DMS53 (cell line): ENCODE results near the gene NKAPL.

Experiments
- DNase-seq: peaks from one replicate; lab custom pipeline; 2025; lab: John Stamatoyannopoulos, UW

Gene NKAPL

GRCh38 chr6:28245206-28245941, 13.7 kb upstream of the NKAPL start:
- no peak for DNase-seq

GRCh38 chr6:28248916-28249315, 10.2 kb upstream of the NKAPL start:
- DNase-seq = no peak

- no peak for DNase-seq
These were observed 8.3 kb upstream of the NKAPL start for GRCh38 chr6:28250747-28251146.

GRCh38 chr6:28251661-28252008, 7.5 kb upstream of the NKAPL start:
- peak; percentile 63 for DNase-seq

- peak; percentile 96 for DNase-seq
These were observed 6.8 kb upstream of the NKAPL start, which contains the start of gene ZKSCAN4 for GRCh38 chr6:28252009-28252975. ZKSCAN4 (minus strand) TSS chr6:28252269; CDS start chr6:28251980, 289 bp downstream.

- DNase-seq = peak; percentile 9
These were observed 5.0 kb upstream of the NKAPL start for GRCh38 chr6:28254121-28254519.

GRCh38 chr6:28257042-28257441, 2.1 kb upstream of the NKAPL start:
- DNase-seq = no peak

- peak; percentile 5 for DNase-seq
These were observed 4.8 kb downstream of the NKAPL start for GRCh38 chr6:28263922-28264321.

- DNase-seq = no peak
These were observed 5.8 kb downstream of the NKAPL start for GRCh38 chr6:28264834-28265401.

- no peak for DNase-seq
These were observed 7.5 kb downstream of the NKAPL start for GRCh38 chr6:28266563-28266961.

- DNase-seq = peak; percentile 94
These were observed 8.0 kb downstream of the NKAPL start, which contains the start of gene ZSCAN26 for GRCh38 chr6:28266962-28267694. ZSCAN26 (plus strand) TSS chr6:28267143; CDS start chr6:28271920, 4,777 bp downstream.

GRCh38 chr6:28267695-28268059, 8.6 kb downstream of the NKAPL start:
- no peak for DNase-seq

GRCh38 chr6:28269492-28269891, 10.4 kb downstream of the NKAPL start:
- DNase-seq = peak; percentile 50

GRCh38 chr6:28274888-28275287, 15.8 kb downstream of the NKAPL start:
- no peak for DNase-seq

GRCh38 chr6:28277746-28278145, 18.6 kb downstream of the NKAPL start:
- no peak for DNase-seq

GRCh38 chr6:28280595-28281287, 21.6 kb downstream of the NKAPL start:
- no peak for DNase-seq

- peak; percentile 89 for DNase-seq
These were observed 22.4 kb downstream of the NKAPL start, which contains the start of gene PGBD1 for GRCh38 chr6:28281288-28282064. PGBD1 (plus strand) TSS chr6:28281572; CDS start chr6:28283814, 2,242 bp downstream.

- peak; percentile 16 for DNase-seq
These were observed 23.8 kb downstream of the NKAPL start for GRCh38 chr6:28282926-28283325.

GRCh38 chr6:28291573-28291972, 32.5 kb downstream of the NKAPL start:
- no peak for DNase-seq

GRCh38 chr6:28295326-28295725, 36.2 kb downstream of the NKAPL start:
- no peak for DNase-seq
